Activated CD8-positive, alpha-beta memory T cell treated with anti-CD3 and anti-CD28 coated beads for 36 hours (primary cell): ENCODE measurements around the gene GDAP2. TPM values are rescaled to one million over a fixed set of nuclear protein-coding genes. Genes with fewer than 3 reads are reported as not detected.

ENCODE experiments used
- CTCF ChIA-PET: fragments of 350-600 bp; sonication (Branson Sonifier 250); formaldehyde crosslinking; loops from one replicate; lab custom pipeline; 2021; ENCODE audit warnings: antibody characterized with exemption; lab: Charles Lee
- POLR2A ChIA-PET: fragments of 350-600 bp; sonication (Branson Sonifier 250); formaldehyde crosslinking; loops from one replicate; lab custom pipeline; 2021; ENCODE audit warnings: antibody characterized with exemption; lab: Charles Lee
- total RNA-seq, 2 experiments: library from RNA; stranded (reverse); gene quantifications; one replicate each; pipeline ENCODE4 v1.2.3, GENCODE V29; 2021

Gene GDAP2
- total RNA-seq, 2 experiments from 2014 or later, result 24.2 to 25.6 TPM

DNA sequence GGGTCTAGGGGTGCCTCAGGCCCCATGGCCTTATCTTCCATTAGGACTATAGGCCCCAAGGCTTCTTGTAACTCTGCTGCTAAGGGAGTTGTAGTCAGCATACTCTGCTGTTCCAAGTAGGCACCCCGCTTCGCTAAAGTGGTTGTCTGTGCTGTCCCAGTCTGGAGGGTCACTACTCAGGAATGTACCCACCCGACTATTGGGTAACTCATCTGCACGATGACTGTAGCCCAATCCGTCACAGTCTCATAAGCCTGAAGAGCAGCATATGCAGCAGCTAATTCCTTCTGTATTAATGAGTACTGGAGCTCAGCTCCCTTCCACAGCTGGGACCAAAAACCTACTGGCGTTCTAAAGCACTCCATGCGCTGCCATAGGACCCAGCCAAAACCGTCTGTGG, 111.0 kb downstream of the GDAP2 start:
- CTCF ChIA-PET, result no interaction called here
- POLR2A ChIA-PET, result no interaction called here

- CTCF ChIA-PET, result no interaction called here
- POLR2A ChIA-PET, result no interaction called here
Observed at GRCh38 chr1:117817629-117818028, 111.8 kb downstream of the GDAP2 start.

DNA sequence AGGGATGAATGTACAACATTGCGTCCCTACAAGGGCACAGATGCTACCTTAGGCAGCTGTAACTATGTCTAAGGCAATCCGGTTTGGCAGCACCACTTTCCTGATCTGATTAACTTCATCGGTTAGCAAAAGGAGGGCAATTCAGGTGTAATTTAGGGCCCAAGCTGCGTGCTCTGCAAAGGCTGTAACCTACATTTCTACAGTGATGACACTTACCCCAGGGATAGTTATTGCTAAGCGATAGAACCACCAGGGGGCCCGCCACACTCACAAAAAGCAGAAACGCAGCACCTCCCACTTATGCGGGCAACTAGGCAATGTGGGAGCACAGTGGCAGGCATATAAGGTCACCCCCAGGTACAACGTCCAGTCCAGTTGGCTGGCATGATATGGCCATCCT, 113.5 kb downstream of the GDAP2 start:
- ChIA-PET CTCF (interaction anchor here (1.2 kb wide), 1 partner anchor 14 kb away, joined by 3 read pairs; no protein-coding TSS in a partner anchor), POLR2A (no interaction called here)

DNA sequence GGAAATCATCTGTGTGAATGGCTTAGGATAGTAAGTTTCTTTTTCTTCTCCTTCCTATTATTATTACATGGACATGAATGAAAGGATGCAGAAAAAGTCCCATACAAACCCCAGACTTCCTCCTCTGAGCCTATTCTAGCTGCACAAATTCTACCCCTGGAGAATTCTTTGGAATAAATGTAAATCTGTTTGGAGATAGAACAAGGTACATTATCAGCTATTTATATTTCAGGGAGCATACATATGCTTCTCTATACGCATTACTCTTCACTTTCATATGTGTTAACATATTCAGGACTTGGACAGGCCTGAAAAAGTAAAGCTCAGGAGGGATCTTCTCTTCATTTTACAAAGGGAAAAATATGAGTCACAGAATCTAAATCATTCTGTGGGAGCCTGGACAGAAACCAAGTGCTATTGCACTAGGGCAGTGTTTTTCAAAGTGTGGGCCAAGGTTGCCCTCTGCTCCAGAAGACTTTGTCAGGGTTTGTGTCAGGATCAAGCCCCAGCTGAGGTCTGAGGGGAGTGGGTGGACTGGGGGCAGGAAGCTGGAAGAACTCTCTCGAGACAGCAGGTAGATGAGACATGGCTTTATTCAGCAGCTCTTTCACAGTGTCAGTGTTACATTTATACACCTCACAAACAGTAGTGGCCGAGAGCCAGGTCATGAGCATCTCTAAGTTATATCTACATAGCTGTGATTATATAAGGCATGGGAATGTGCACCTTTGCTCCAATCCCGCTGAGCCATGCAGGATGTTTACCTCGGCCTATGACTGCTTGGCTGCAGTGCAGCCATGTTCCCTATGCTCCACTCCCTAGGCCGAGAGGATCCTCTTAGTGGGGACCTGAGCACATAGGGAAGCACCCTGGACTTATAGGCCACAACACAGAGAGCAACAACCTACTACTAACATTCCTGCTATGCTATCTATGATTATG, 114.3 kb downstream of the GDAP2 start:
- POLR2A ChIA-PET, result no interaction called here
- CTCF ChIA-PET, result interaction anchor here (1.2 kb wide), 1 partner anchor 13 kb away, joined by 3 read pairs; no protein-coding TSS in a partner anchor

Other genes with a start within 250 kb of the GDAP2 start
- gene WDR3, start 118 bp upstream of the GDAP2 start, total RNA-seq, result 10 to 100 TPM; 82.8 to 86.6 TPM